GM04503 (cell line): ENCODE results near the gene NSL1.

Source experiments
- DNase-seq: peaks from one replicate; pipeline ENCODE4 v3.0.0-alpha.2; 2012; ENCODE audit warnings: low read depth

Gene NSL1

GRCh38 chr1:212703991-212704564, 87.5 kb downstream of the NSL1 start:
- DNase-seq = no peak

GRCh38 chr1:212702672-212703071, 88.9 kb downstream of the NSL1 start:
- DNase-seq = no peak

GRCh38 chr1:212701910-212702309, 89.7 kb downstream of the NSL1 start:
- no peak for DNase-seq

GRCh38 chr1:212700892-212701819, 90.4 kb downstream of the NSL1 start:
- DNase-seq = no peak

- DNase-seq = no peak
Measured at GRCh38 chr1:212700223-212700891, 91.2 kb downstream of the NSL1 start.

GRCh38 chr1:212699625-212700222, 91.9 kb downstream of the NSL1 start, which contains the start of gene BATF3:
TSS of gene BATF3 (minus strand) at chr1:212699840. CDS start at chr1:212699762, 78 bp downstream.
- DNase-seq = no peak

- no peak for DNase-seq
Measured at GRCh38 chr1:212699104-212699624, 92.4 kb downstream of the NSL1 start.

- DNase-seq = no peak
Measured at GRCh38 chr1:212698467-212699103, 93.0 kb downstream of the NSL1 start.

- DNase-seq = no peak
Measured at GRCh38 chr1:212696721-212697331, 94.8 kb downstream of the NSL1 start.

- DNase-seq = no peak
Measured at GRCh38 chr1:212692774-212693644, 98.6 kb downstream of the NSL1 start.

- no peak for DNase-seq
Measured at GRCh38 chr1:212691561-212692071, 100.0 kb downstream of the NSL1 start.

GRCh38 chr1:212690816-212691403, 100.7 kb downstream of the NSL1 start:
- DNase-seq = no peak

- DNase-seq = no peak
Measured at GRCh38 chr1:212689758-212690529, 101.6 kb downstream of the NSL1 start.

- no peak for DNase-seq
Measured at GRCh38 chr1:212689196-212689725, 102.3 kb downstream of the NSL1 start.

GRCh38 chr1:212688341-212689047, 103.1 kb downstream of the NSL1 start:
- no peak for DNase-seq

GRCh38 chr1:212687811-212688210, 103.8 kb downstream of the NSL1 start:
- no peak for DNase-seq

GRCh38 chr1:212686591-212686990, 105.0 kb downstream of the NSL1 start:
- no peak for DNase-seq

- DNase-seq = no peak
Measured at GRCh38 chr1:212686069-212686468, 105.5 kb downstream of the NSL1 start.
